Amniotic stem cell (primary cell): Measurements from ENCODE around the gene CAMTA1.

ENCODE experiments used
- DNase-seq: peaks from one replicate; lab custom pipeline; 2025; lab: John Stamatoyannopoulos, UW

CAMTA1 gene

GRCh38 chr1:7388141-7388487 lies 602.9 kb downstream of the CAMTA1 start:
- no peak for DNase-seq

GRCh38 chr1:7388488-7389185 lies 603.4 kb downstream of the CAMTA1 start:
- no peak for DNase-seq

- no peak for DNase-seq
These were observed 604.1 kb downstream of the CAMTA1 start for GRCh38 chr1:7389201-7389905.

GRCh38 chr1:7389906-7390603 lies 604.8 kb downstream of the CAMTA1 start:
- DNase-seq: no peak

GRCh38 chr1:7390604-7391000 lies 605.3 kb downstream of the CAMTA1 start:
- DNase-seq: no peak

- DNase-seq: no peak
These were observed 607.9 kb downstream of the CAMTA1 start for GRCh38 chr1:7393136-7393535.

GRCh38 chr1:7395251-7395650 lies 610.0 kb downstream of the CAMTA1 start:
- DNase-seq: no peak

- no peak for DNase-seq
These were observed 613.7 kb downstream of the CAMTA1 start for GRCh38 chr1:7398982-7399381.

GRCh38 chr1:7399514-7400125 lies 614.4 kb downstream of the CAMTA1 start:
- no peak for DNase-seq

- DNase-seq: no peak
These were observed 615.3 kb downstream of the CAMTA1 start for GRCh38 chr1:7400566-7400965.

- peak; percentile 94 for DNase-seq
These were observed 616.7 kb downstream of the CAMTA1 start for GRCh38 chr1:7401814-7402547.

GRCh38 chr1:7402548-7402850 lies 617.2 kb downstream of the CAMTA1 start:
- no peak for DNase-seq

- no peak for DNase-seq
These were observed 618.2 kb downstream of the CAMTA1 start for GRCh38 chr1:7403265-7404045.

GRCh38 chr1:7404046-7404742 lies 618.9 kb downstream of the CAMTA1 start:
- no peak for DNase-seq

GRCh38 chr1:7405844-7406500 lies 620.7 kb downstream of the CAMTA1 start:
- DNase-seq: no peak

- DNase-seq: no peak
These were observed 621.6 kb downstream of the CAMTA1 start for GRCh38 chr1:7406641-7407543.

GRCh38 chr1:7407544-7407895 lies 622.3 kb downstream of the CAMTA1 start:
- DNase-seq: no peak

GRCh38 chr1:7407980-7408770 lies 622.9 kb downstream of the CAMTA1 start:
- no peak for DNase-seq

GRCh38 chr1:7408771-7409150 lies 623.5 kb downstream of the CAMTA1 start:
- DNase-seq: no peak
